HG02763 (cell line): Measurements from ENCODE around the gene DLGAP1.
"Not testable (repeated sequence)": the region's sequence is repeated elsewhere in the genome, so short reads cannot be mapped to it uniquely, and the experiment has no call there.

Experiments used
- ATAC-seq: cut with Tn5 transposase; IDR thresholded peaks from one replicate; pipeline ENCODE4 v1.9.1; 2021; ENCODE audit warnings: mild to moderate bottlenecking, moderate library complexity; ENCODE audit not compliant: unreplicated experiment

DLGAP1 gene

GRCh38 chr18:3597409-3598357 lies 857.4 kb downstream of the DLGAP1 start:
- no peak for ATAC-seq

GRCh38 chr18:3596637-3597384 lies 858.3 kb downstream of the DLGAP1 start:
- ATAC-seq: peak; percentile 32

- no peak for ATAC-seq
Measured at GRCh38 chr18:3596324-3596636, 858.8 kb downstream of the DLGAP1 start.

- ATAC-seq: peak; percentile 54
Measured at GRCh38 chr18:3595369-3596273, 859.5 kb downstream of the DLGAP1 start.

- no peak for ATAC-seq
Measured at GRCh38 chr18:3594760-3595368, 860.2 kb downstream of the DLGAP1 start.

- peak; percentile 51 for ATAC-seq
Measured at GRCh38 chr18:3593904-3594759, 861.0 kb downstream of the DLGAP1 start.

- ATAC-seq: peak; percentile 3
Measured at GRCh38 chr18:3593381-3593903, 861.7 kb downstream of the DLGAP1 start.

- no peak for ATAC-seq
Measured at GRCh38 chr18:3592864-3593263, 862.2 kb downstream of the DLGAP1 start.

- ATAC-seq: no peak
Measured at GRCh38 chr18:3590096-3590630, 864.9 kb downstream of the DLGAP1 start.

GRCh38 chr18:3585656-3586509 lies 869.2 kb downstream of the DLGAP1 start:
- peak; percentile 8 for ATAC-seq

- ATAC-seq: no peak
Measured at GRCh38 chr18:3584897-3585460, 870.1 kb downstream of the DLGAP1 start.

GRCh38 chr18:3584266-3584861 lies 870.7 kb downstream of the DLGAP1 start:
- no peak for ATAC-seq

- ATAC-seq: no peak
Measured at GRCh38 chr18:3583873-3584247, 871.2 kb downstream of the DLGAP1 start.

GRCh38 chr18:3583106-3583872 lies 871.8 kb downstream of the DLGAP1 start:
- not testable (repeated sequence) for ATAC-seq

- ATAC-seq: no peak
Measured at GRCh38 chr18:3581890-3582289, 873.2 kb downstream of the DLGAP1 start.

- not testable (repeated sequence) for ATAC-seq
Measured at GRCh38 chr18:3580523-3581025, 874.5 kb downstream of the DLGAP1 start.

- no peak for ATAC-seq
Measured at GRCh38 chr18:3579701-3580100, 875.4 kb downstream of the DLGAP1 start.
